HTERT RPE-1 (cell line): ENCODE results near the gene FKBP6.
"Not testable (repeated sequence)": the region's sequence is repeated elsewhere in the genome, so short reads cannot be mapped to it uniquely, and the experiment has no call there.

Experiments used
- in situ Hi-C: fragments of 300-500 bp; cut with MboI; formaldehyde crosslinking; loops from 4 replicates; pipeline ENCODE4 v1.14.3; 2020; ENCODE audit warnings: low sequenced_read_pairs

FKBP6 gene

GRCh38 chr7:73323434-73324080 lies 4.4 kb upstream of the FKBP6 start:
- in situ Hi-C loops = not testable (repeated sequence)

- in situ Hi-C loops = not testable (repeated sequence)
Observed at GRCh38 chr7:73324081-73324845, 3.7 kb upstream of the FKBP6 start.

- in situ Hi-C loops = not testable (repeated sequence)
Observed at GRCh38 chr7:73325424-73325823, 2.5 kb upstream of the FKBP6 start.

- in situ Hi-C loops = not testable (repeated sequence)
Observed at GRCh38 chr7:73327449-73327848, 512 bp upstream of the FKBP6 start.

- in situ Hi-C loops = no loop called here
Observed at GRCh38 chr7:73328696-73329095, 735 bp downstream of the FKBP6 start.

- in situ Hi-C loops = no loop called here
Observed at GRCh38 chr7:73329861-73330581, 2.1 kb downstream of the FKBP6 start.

- in situ Hi-C loops = no loop called here
Observed at GRCh38 chr7:73330772-73331171, 2.8 kb downstream of the FKBP6 start.

GRCh38 chr7:73332447-73332846 lies 4.5 kb downstream of the FKBP6 start:
- in situ Hi-C loops = no loop called here

- in situ Hi-C loops = no loop called here
Observed at GRCh38 chr7:73338321-73338720, 10.4 kb downstream of the FKBP6 start.

- in situ Hi-C loops = no loop called here
Observed at GRCh38 chr7:73340514-73340913, 12.6 kb downstream of the FKBP6 start.

- in situ Hi-C loops = no loop called here
Observed at GRCh38 chr7:73341877-73342276, 13.9 kb downstream of the FKBP6 start.

GRCh38 chr7:73342645-73343044 lies 14.7 kb downstream of the FKBP6 start:
- in situ Hi-C loops = no loop called here

- in situ Hi-C loops = no loop called here
Observed at GRCh38 chr7:73343671-73344380, 15.9 kb downstream of the FKBP6 start.

GRCh38 chr7:73345538-73345937 lies 17.6 kb downstream of the FKBP6 start:
- in situ Hi-C loops = no loop called here

- in situ Hi-C loops = no loop called here
Observed at GRCh38 chr7:73345951-73346350, 18.0 kb downstream of the FKBP6 start.

- in situ Hi-C loops = no loop called here
Observed at GRCh38 chr7:73349763-73350162, 21.8 kb downstream of the FKBP6 start.

GRCh38 chr7:73350306-73351068 lies 22.5 kb downstream of the FKBP6 start:
- in situ Hi-C loops = no loop called here

GRCh38 chr7:73351447-73352167 lies 23.6 kb downstream of the FKBP6 start:
- in situ Hi-C loops = no loop called here

- in situ Hi-C loops = no loop called here
Observed at GRCh38 chr7:73352784-73353183, 24.8 kb downstream of the FKBP6 start.

GRCh38 chr7:73353243-73353642 lies 25.3 kb downstream of the FKBP6 start:
- in situ Hi-C loops = no loop called here
